Mesothelial cell of epicardium (in vitro differentiated cells): ENCODE results near the gene CRYBG1. TPM values are rescaled to one million over a fixed set of nuclear protein-coding genes. Genes with fewer than 3 reads are reported as not detected.

Experiments used
- DNase-seq, 2 experiments: peaks; one replicate each; pipeline ENCODE4 v3.0.0; 2021; ENCODE audit warnings: low spot score in 2 of 2; ENCODE audit not compliant: unreplicated experiment in 2 of 2
- H3K27ac Mint-ChIP-seq: 2 replicates; pipeline ENCODE4 v1.8.0; 2021; ENCODE audit warnings: mixed read lengths
- H3K27me3 Mint-ChIP-seq: 2 replicates; pipeline ENCODE4 v1.8.0; 2021; ENCODE audit warnings: low read depth, mixed read lengths
- H3K36me3 Mint-ChIP-seq: 2 replicates; pipeline ENCODE4 v1.8.0; 2021; ENCODE audit warnings: mixed read lengths
- H3K4me1 Mint-ChIP-seq: 2 replicates; pipeline ENCODE4 v1.8.0; 2021; ENCODE audit warnings: mixed read lengths
- H3K4me3 Mint-ChIP-seq: 2 replicates; pipeline ENCODE4 v1.8.0; 2021; ENCODE audit warnings: mild to moderate bottlenecking, moderate library complexity, mixed read lengths
- H3K9me3 Mint-ChIP-seq: 2 replicates; pipeline ENCODE4 v1.8.0; 2021; ENCODE audit warnings: mixed read lengths
- CTCF ChIP-seq: fragments of 200-600 bp; sonication (generic); IDR thresholded peaks from one replicate; pipeline ENCODE4 v1.5.0; 2021; ENCODE audit warnings: antibody characterized with exemption; ENCODE audit not compliant: unreplicated experiment
- total RNA-seq: library from RNA; stranded (reverse); gene quantifications from 3 replicates; pipeline ENCODE4 v1.2.1, GENCODE V29; 2021

CRYBG1 gene
- total RNA-seq, 1 donor from 2014 or later, result 0.74 TPM

GRCh38 chr6:106377061-106377540, 16.6 kb downstream of the CRYBG1 start:
- TF ChIP-seq CTCF, result no peak
- no peak for DNase-seq
- no peak overlapping the region for H3K4me3 Mint-ChIP-seq
- H3K4me1 Mint-ChIP-seq, result peaks cover 4% of the 10 kb centered on the region
- H3K27me3 Mint-ChIP-seq, result peaks cover 11% of the 10 kb centered on the region
- peak overlapping the region; percentile 5 for H3K27ac Mint-ChIP-seq
- no peaks in the 10 kb centered on the region for H3K36me3 Mint-ChIP-seq
- H3K9me3 Mint-ChIP-seq, result no peaks in the 10 kb centered on the region

GRCh38 chr6:106379951-106380350, 19.4 kb downstream of the CRYBG1 start:
- Mint-ChIP-seq H3K4me3 (no peak overlapping the region), H3K9me3 (no peaks in the 10 kb centered on the region), H3K4me1 (peaks cover 4% of the 10 kb centered on the region), H3K27me3 (peaks cover 15% of the 10 kb centered on the region), H3K27ac (no peak overlapping the region), H3K36me3 (no peaks in the 10 kb centered on the region)
- TF ChIP-seq CTCF, result no peak
- DNase-seq, result no peak

GRCh38 chr6:106380407-106380806, 19.9 kb downstream of the CRYBG1 start:
- no peak overlapping the region for H3K4me3 Mint-ChIP-seq
- H3K4me1 Mint-ChIP-seq, result peaks cover 4% of the 10 kb centered on the region
- peaks cover 15% of the 10 kb centered on the region for H3K27me3 Mint-ChIP-seq
- TF ChIP-seq CTCF, result no peak
- no peaks in the 10 kb centered on the region for H3K36me3 Mint-ChIP-seq
- DNase-seq, result no peak
- H3K9me3 Mint-ChIP-seq, result no peaks in the 10 kb centered on the region
- H3K27ac Mint-ChIP-seq, result no peak overlapping the region

- Mint-ChIP-seq H3K36me3 (no peaks in the 10 kb centered on the region), H3K27me3 (peaks cover 15% of the 10 kb centered on the region), H3K4me1 (peaks cover 4% of the 10 kb centered on the region), H3K4me3 (no peak overlapping the region), H3K9me3 (peaks cover 3% of the 10 kb centered on the region), H3K27ac (no peak overlapping the region)
- TF ChIP-seq CTCF, result no peak
- DNase-seq, result no peak
Measured at GRCh38 chr6:106381223-106381622, 20.7 kb downstream of the CRYBG1 start.

- peaks cover 15% of the 10 kb centered on the region for H3K27me3 Mint-ChIP-seq
- no peak overlapping the region for H3K27ac Mint-ChIP-seq
- peaks cover 9% of the 10 kb centered on the region for H3K9me3 Mint-ChIP-seq
- no peak for DNase-seq
- peaks cover 4% of the 10 kb centered on the region for H3K4me1 Mint-ChIP-seq
- H3K4me3 Mint-ChIP-seq, result no peak overlapping the region
- no peak for TF ChIP-seq CTCF
- no peaks in the 10 kb centered on the region for H3K36me3 Mint-ChIP-seq
Measured at GRCh38 chr6:106381881-106382280, 21.4 kb downstream of the CRYBG1 start.

- peaks cover 22% of the 10 kb centered on the region for H3K27me3 Mint-ChIP-seq
- peaks cover 9% of the 10 kb centered on the region for H3K9me3 Mint-ChIP-seq
- H3K27ac Mint-ChIP-seq, result no peak overlapping the region
- no peaks in the 10 kb centered on the region for H3K4me1 Mint-ChIP-seq
- no peak for DNase-seq
- H3K4me3 Mint-ChIP-seq, result no peak overlapping the region
- no peak for TF ChIP-seq CTCF
- no peaks in the 10 kb centered on the region for H3K36me3 Mint-ChIP-seq
Measured at GRCh38 chr6:106383573-106383972, 23.1 kb downstream of the CRYBG1 start.
